Transverse colon (tissue), 4 donors: Measurements from ENCODE around the gene MYH16. TPM values are rescaled to one million over a fixed set of nuclear protein-coding genes. Genes with fewer than 3 reads are reported as not detected.

Experiments
- DNase-seq: peaks from one replicate; pipeline ENCODE4 v3.0.0-alpha.2; 2019
- H3K27ac ChIP-seq, 4 donors: fragments of 200-600 bp; sonication (generic); 2 replicates each; pipeline ENCODE4 v1.5.1; 2016 to 2018; ENCODE audit warnings: inconsistent platforms in 4 of 4
- H3K27me3 ChIP-seq: fragments of 200-600 bp; sonication (generic); 2 replicates; pipeline ENCODE4 v1.5.1; 2017; ENCODE audit warnings: inconsistent platforms
- H3K36me3 ChIP-seq, 4 donors: fragments of 200-600 bp; sonication (generic); 2 replicates each; pipeline ENCODE4 v1.5.1; 2017 to 2019; ENCODE audit warnings: inconsistent platforms in 4 of 4
- H3K4me1 ChIP-seq, 4 donors: fragments of 200-600 bp; sonication (generic); 2 replicates each; pipeline ENCODE4 v1.5.1; 2017 to 2020; ENCODE audit warnings: inconsistent platforms in 4 of 4
- H3K4me3 ChIP-seq, 4 donors: fragments of 200-600 bp; sonication (generic); 1 replicate in 1 of 4; 2 replicates in 3 of 4; pipeline versions ENCODE4 v1.5.1 to v1.6.1; 2017 to 2019; ENCODE audit warnings: inconsistent platforms in 4 of 4
- H3K9me3 ChIP-seq, 2 donors: fragments of 200-600 bp; sonication (generic); 2 replicates each; pipeline ENCODE4 v1.5.1; 2017 to 2019; ENCODE audit warnings: inconsistent platforms in 2 of 2
- CTCF ChIP-seq, 5 experiments: fragments of 200-600 bp in 3 of 5; fragments of 450-650 bp in 2 of 5; sonication (generic) in 3 of 5; IDR thresholded peaks; 1 replicate in 2 of 5; 2 replicates in 3 of 5; pipeline ENCODE4 v1.5.1; 2016 to 2017; ENCODE audit warnings: antibody characterized with exemption in 5 of 5, inconsistent platforms in 3 of 5, mild to moderate bottlenecking in 2 of 5, moderate library complexity in 1 of 5
- EP300 ChIP-seq: sonication (generic); formaldehyde crosslinking; IDR thresholded peaks from one replicate; pipeline ENCODE4 v1.6.1; 2017; ENCODE audit warnings: antibody characterized with exemption, low read depth
- POLR2A ChIP-seq: fragments of 450-650 bp; IDR thresholded peaks from one replicate; pipeline ENCODE4 v1.6.1; 2016; ENCODE audit warnings: antibody characterized with exemption, mild to moderate bottlenecking, moderate library complexity
- POLR2AphosphoS5 ChIP-seq, 3 donors: sonication (generic); formaldehyde crosslinking; IDR thresholded peaks; one replicate each; pipeline ENCODE4 v1.6.1; 2016; ENCODE audit warnings: antibody characterized with exemption in 3 of 3
- WGBS, 2 donors: methylation state at CpG; one replicate each; pipeline ENCODE4 v1.1.5; 2018; ENCODE audit warnings: low coverage in 1 of 2; 5-methylcytosine and 5-hydroxymethylcytosine counted together
- in situ Hi-C, 4 donors: fragments of 200-750 bp; cut with MboI; loops; one replicate each; pipeline versions ENCODE4 v1.15.0 to v1.15.1; 2017; ENCODE audit warnings: low sequenced_read_pairs in 3 of 4, low pct_ligation_motif_present in 1 of 4, low pct_unique_long_range_greater_than_20kb in 1 of 4
- intact Hi-C: fragments of 100-400 bp; cut with DNase I; formaldehyde crosslinking; loops from one replicate; pipeline ENCODE4 v1.15.1; 2023; ENCODE audit warnings: low total_unique reads
- total RNA-seq, 4 donors: library from RNA; depleted of rRNA; stranded (reverse); fragments of >200 nt; gene quantifications; one replicate each; pipeline ENCODE4 v1.1.0, GENCODE V29; 2016

Gene MYH16
- total RNA-seq, 4 donors from 2014 or later = not detected

GRCh38 chr7:99296471-99296870 lies 23.8 kb downstream of the MYH16 start:
- TF ChIP-seq POLR2AphosphoS5 (IDR thresholded peaks at IDR 0.05) (no peak), EP300 (no peak), POLR2A (no peak), CTCF (IDR thresholded peaks at IDR 0.05) (no peak)
- intact Hi-C loops (no loop called here), in situ Hi-C loops (no loop called here)
- Histone ChIP-seq H3K36me3 (no peaks in the 10 kb centered on the region), H3K9me3 (no peaks in the 10 kb centered on the region), H3K4me1 (no peaks in the 10 kb centered on the region), H3K27me3 (no peaks in the 10 kb centered on the region), H3K4me3 (no peak overlapping the region), H3K27ac (no peak overlapping the region)
- WGBS, 2 donors = 86 to 90% methylated on average over 2 to 5 of the region's 5 CpGs
- no peak for DNase-seq

GRCh38 chr7:99301496-99301895 lies 28.9 kb downstream of the MYH16 start:
- no peak overlapping the region for H3K4me3 ChIP-seq
- in situ Hi-C loops (loop anchor here in 1 of 4 donors (25.0 kb wide), 1 partner anchor 139 kb away; no protein-coding TSS in a partner anchor), intact Hi-C loops (no loop called here)
- H3K27ac ChIP-seq = no peak overlapping the region
- WGBS, 2 donors = 86% methylated on average over 19 of the region's 19 CpGs; no CpG with 5 or more reads in 1 of the 2 donors
- no peaks in the 10 kb centered on the region for H3K27me3 ChIP-seq
- H3K36me3 ChIP-seq = no peaks in the 10 kb centered on the region
- no peaks in the 10 kb centered on the region for H3K9me3 ChIP-seq
- TF ChIP-seq POLR2AphosphoS5 (IDR thresholded peaks at IDR 0.05) (no peak), EP300 (no peak), CTCF (IDR thresholded peaks at IDR 0.05) (no peak), POLR2A (no peak)
- DNase-seq = no peak
- H3K4me1 ChIP-seq = no peaks in the 10 kb centered on the region

- no peak for DNase-seq
- TF ChIP-seq CTCF (IDR thresholded peaks at IDR 0.05) (no peak), POLR2A (no peak), POLR2AphosphoS5 (IDR thresholded peaks at IDR 0.05) (no peak), EP300 (no peak)
- intact Hi-C loops (no loop called here), in situ Hi-C loops (loop anchor here in 1 of 4 donors (25.0 kb wide), 1 partner anchor 143 kb away; no protein-coding TSS in a partner anchor)
- WGBS, 2 donors = 68 to 88% methylated on average over 9 to 16 of the region's 16 CpGs
- no peaks in the 10 kb centered on the region for H3K4me1 ChIP-seq
- H3K36me3 ChIP-seq = no peaks in the 10 kb centered on the region
- no peaks in the 10 kb centered on the region for H3K27me3 ChIP-seq
- no peaks in the 10 kb centered on the region for H3K9me3 ChIP-seq
- no peak overlapping the region for H3K4me3 ChIP-seq
- no peak overlapping the region for H3K27ac ChIP-seq
Measured at GRCh38 chr7:99305473-99306260, 33.0 kb downstream of the MYH16 start.

GRCh38 chr7:99308461-99309074 lies 35.9 kb downstream of the MYH16 start:
- Histone ChIP-seq H3K27me3 (no peaks in the 10 kb centered on the region), H3K27ac (no peak overlapping the region), H3K36me3 (no peaks in the 10 kb centered on the region), H3K4me1 (peaks cover 0 to 4% (median 0%) of the 10 kb centered on the region in 4 donors), H3K9me3 (no peaks in the 10 kb centered on the region), H3K4me3 (no peak overlapping the region)
- TF ChIP-seq CTCF (IDR thresholded peaks at IDR 0.05) = no peak
- TF ChIP-seq POLR2AphosphoS5 (IDR thresholded peaks at IDR 0.05) = no peak
- TF ChIP-seq EP300 = no peak
- TF ChIP-seq POLR2A = no peak
- 87 to 98% methylated on average over 5 to 7 of the region's 7 CpGs for WGBS, 2 donors
- in situ Hi-C loops (loop anchor here in 1 of 4 donors (25.0 kb wide), 1 partner anchor 146 kb away; no protein-coding TSS in a partner anchor), intact Hi-C loops (no loop called here)
- no peak for DNase-seq
